GM23248 (cell line): Measurements from ENCODE around the gene NAV2.

Source experiments
- EZH2 ChIP-seq: fragments of 200-600 bp; sonication (generic); IDR thresholded peaks from 2 replicates; pipeline ENCODE4 v1.6.1; 2018; ENCODE audit warnings: antibody characterized with exemption, mild to moderate bottlenecking; ENCODE audit not compliant: insufficient read depth, poor library complexity, severe bottlenecking
- EZH2phosphoT487 ChIP-seq: fragments of 200-600 bp; sonication (generic); IDR thresholded peaks from 2 replicates; pipeline ENCODE4 v1.6.1; 2018; ENCODE audit warnings: antibody characterized with exemption, moderate library complexity, mild to moderate bottlenecking, low read depth; ENCODE audit not compliant: insufficient read depth

DNA sequence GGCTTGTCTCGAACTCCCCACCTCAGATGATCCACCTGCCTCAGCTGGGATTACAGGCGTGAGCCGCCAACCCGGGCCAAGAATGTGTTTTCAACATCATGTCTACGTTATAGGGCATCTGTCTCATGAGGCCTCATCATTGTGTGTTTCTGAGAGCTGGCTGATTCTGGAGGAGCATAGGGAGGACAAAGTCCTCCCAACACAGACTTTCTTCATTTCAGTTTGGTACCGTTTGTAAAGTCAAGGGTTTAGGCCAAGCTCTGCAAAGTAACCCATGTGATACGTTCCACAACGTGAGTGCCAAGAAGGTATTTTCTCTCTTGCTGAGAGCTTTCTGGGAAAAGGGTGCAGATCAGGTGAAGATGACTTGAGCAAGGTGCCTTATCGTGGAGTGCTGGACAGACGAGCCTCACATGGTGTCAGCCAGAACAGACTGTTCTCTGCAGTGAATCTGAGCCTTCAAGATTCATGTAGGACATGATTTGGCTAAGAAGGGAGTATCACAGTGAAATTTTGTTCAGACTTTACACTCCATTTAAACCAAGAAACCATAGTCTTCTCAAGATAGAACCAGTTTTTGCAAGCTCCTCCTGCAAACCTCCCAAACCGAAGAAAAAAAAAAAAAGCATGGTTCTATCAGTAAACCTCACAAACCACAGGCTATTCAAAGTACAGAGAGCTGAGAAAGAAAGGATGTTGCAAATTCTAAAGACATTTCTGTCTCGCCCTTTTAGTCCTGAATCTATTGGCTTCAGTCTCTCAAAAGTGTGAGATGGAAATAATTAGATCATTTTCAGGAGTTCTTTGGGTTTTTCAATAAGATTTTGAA, 376.0 kb downstream of the NAV2 start:
- TF ChIP-seq EZH2phosphoT487 (no peak), EZH2 (no peak)
